Measurements from ENCODE around the gene OTOG. TPM values are rescaled to one million over a fixed set of nuclear protein-coding genes. Genes with fewer than 3 reads are reported as not detected.

The OTOG gene
- total RNA-seq, 1 experiment from 2014 or later, result not detected

DNA sequence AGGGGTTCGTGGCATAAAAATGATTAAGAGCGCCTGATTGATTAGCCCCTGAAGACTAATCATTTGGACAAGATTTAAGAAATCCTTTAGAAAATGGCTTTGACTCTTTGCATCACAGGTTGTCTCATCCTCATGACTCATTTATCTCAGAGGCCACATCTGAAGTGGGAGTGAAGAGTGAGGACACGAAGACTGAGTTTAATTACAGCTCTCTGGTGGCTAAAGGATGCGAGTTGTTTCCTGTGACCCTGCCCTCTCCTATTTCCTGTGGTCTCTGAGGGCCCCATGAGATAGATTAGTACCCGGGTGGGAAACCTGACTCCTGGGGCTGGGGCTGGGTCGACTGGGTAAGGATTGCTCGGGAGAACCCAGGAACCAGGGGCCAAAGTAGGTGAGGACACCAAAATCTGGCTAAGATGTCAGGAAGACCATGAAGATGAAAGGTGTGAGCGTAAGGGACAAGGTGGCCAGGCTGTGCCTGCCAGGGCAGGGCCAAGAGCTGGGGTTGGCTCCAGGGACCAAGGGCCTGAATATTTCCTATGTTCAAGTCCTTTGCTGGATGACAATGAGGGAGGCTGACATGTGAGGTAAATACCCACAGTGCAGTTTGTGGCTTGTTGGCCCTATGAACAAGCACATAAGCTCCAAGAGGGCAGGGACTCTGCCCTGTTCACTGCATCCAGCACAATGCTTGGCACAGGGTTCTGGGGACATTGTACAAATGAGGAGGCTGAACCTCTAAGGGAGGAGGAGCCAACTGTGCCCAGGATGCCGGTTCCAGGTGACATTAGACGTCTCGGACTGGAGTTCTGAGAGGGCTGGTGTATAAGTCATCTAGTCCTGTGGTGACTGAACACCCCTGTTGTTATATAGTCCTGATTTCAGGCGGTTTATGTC, 3.6 kb downstream of the OTOG start:
- Histone ChIP-seq H3K27me3 (ENCODE audit: low read length) (peaks cover 23% of the 10 kb centered on the region), H3K79me2 (ENCODE audit: low read length) (no peaks in the 10 kb centered on the region), H4K20me1 (ENCODE audit: low read length) (no peaks in the 10 kb centered on the region), H3K4me3 (ENCODE audit: low read length) (no peak overlapping the region), H3K4me2 (ENCODE audit: low read length) (no peak overlapping the region), H3F3A (ENCODE audit: low read length, unreplicated experiment) (no peaks in the 10 kb centered on the region), H3K36me3 (ENCODE audit: low read depth, low read length) (no peaks in the 10 kb centered on the region), H3K27ac (ENCODE audit: low read length) (no peak overlapping the region), H3K9me2 (replicated peaks; ENCODE audit: low read length) (no peaks in the 10 kb centered on the region), H3K9me3 (ENCODE audit: low read length) (no peaks in the 10 kb centered on the region), H3K4me1 (ENCODE audit: insufficient read depth, low read length) (no peaks in the 10 kb centered on the region), H2AFZ (ENCODE audit: low read length) (no peak overlapping the region), H3K9ac (ENCODE audit: low read length) (no peak overlapping the region)
- ATAC-seq (no peak), DNase-seq (no peak)
- no TSS peak for BruUV-seq (replicated peaks)
- intact Hi-C loops (cut with micrococcal nuclease), result no loop called here
- CTCF ChIA-PET, result no interaction called here
- POLR2A ChIA-PET (ENCODE audit: unreplicated experiment), result no interaction called here
- TF ChIP-seq EZH2phosphoT487 (IDR thresholded peaks at IDR 0.05; ENCODE audit: borderline replicate concordance, low read length) (no peak), EZH2 (IDR thresholded peaks at IDR 0.05; ENCODE audit: low read length, unreplicated experiment) (no peak)
- TF ChIP-seq, protein P1, sequence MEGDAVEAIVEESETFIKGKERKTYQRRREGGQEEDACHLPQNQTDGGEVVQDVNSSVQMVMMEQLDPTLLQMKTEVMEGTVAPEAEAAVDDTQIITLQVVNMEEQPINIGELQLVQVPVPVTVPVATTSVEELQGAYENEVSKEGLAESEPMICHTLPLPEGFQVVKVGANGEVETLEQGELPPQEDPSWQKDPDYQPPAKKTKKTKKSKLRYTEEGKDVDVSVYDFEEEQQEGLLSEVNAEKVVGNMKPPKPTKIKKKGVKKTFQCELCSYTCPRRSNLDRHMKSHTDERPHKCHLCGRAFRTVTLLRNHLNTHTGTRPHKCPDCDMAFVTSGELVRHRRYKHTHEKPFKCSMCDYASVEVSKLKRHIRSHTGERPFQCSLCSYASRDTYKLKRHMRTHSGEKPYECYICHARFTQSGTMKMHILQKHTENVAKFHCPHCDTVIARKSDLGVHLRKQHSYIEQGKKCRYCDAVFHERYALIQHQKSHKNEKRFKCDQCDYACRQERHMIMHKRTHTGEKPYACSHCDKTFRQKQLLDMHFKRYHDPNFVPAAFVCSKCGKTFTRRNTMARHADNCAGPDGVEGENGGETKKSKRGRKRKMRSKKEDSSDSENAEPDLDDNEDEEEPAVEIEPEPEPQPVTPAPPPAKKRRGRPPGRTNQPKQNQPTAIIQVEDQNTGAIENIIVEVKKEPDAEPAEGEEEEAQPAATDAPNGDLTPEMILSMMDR (conservative IDR thresholded peaks at IDR 0.05; ENCODE audit: low read depth, low read length), result no peak

- CTCF ChIA-PET, result no interaction called here
- no TSS peak for BruUV-seq (replicated peaks)
Observed at GRCh38 chr11:17551347-17552040, 4.4 kb downstream of the OTOG start.

More at GRCh38 chr11:17551347-17552040, 4.4 kb downstream of the OTOG start:
- Histone ChIP-seq H3K36me3 (ENCODE audit: low read depth, low read length) (no peaks in the 10 kb centered on the region), H3K79me2 (ENCODE audit: low read length) (no peaks in the 10 kb centered on the region), H3K4me1 (ENCODE audit: insufficient read depth, low read length) (no peaks in the 10 kb centered on the region), H4K20me1 (ENCODE audit: low read length) (no peaks in the 10 kb centered on the region), H3K4me3 (ENCODE audit: low read length) (no peak overlapping the region), H3K9me3 (ENCODE audit: low read length) (no peaks in the 10 kb centered on the region), H3K27me3 (ENCODE audit: low read length) (peaks cover 31% of the 10 kb centered on the region), H3K27ac (ENCODE audit: low read length) (no peak overlapping the region), H3K4me2 (ENCODE audit: low read length) (no peak overlapping the region), H3K9me2 (replicated peaks; ENCODE audit: low read length) (no peaks in the 10 kb centered on the region), H3K9ac (ENCODE audit: low read length) (no peak overlapping the region), H2AFZ (ENCODE audit: low read length) (no peak overlapping the region), H3F3A (ENCODE audit: low read length, unreplicated experiment) (no peaks in the 10 kb centered on the region)
- intact Hi-C loops (cut with micrococcal nuclease), result no loop called here
- POLR2A ChIA-PET (ENCODE audit: unreplicated experiment), result no interaction called here
- no peak for DNase-seq
- no peak for ATAC-seq
- no peak for TF ChIP-seq EZH2phosphoT487 (IDR thresholded peaks at IDR 0.05; ENCODE audit: borderline replicate concordance, low read length)
- TF ChIP-seq EZH2 (IDR thresholded peaks at IDR 0.05; ENCODE audit: low read length, unreplicated experiment), result no peak
- TF ChIP-seq, protein P1 (conservative IDR thresholded peaks at IDR 0.05; ENCODE audit: low read depth, low read length), result no peak
